Stimulated activated CD4-positive, alpha-beta T cell treated with anti-CD3 and anti-CD28 coated beads, TNF-alpha, amount 100 ng/mL, for 48 hours (primary cell): ENCODE data around the gene PHF5A.

Experiments
- DNase-seq, 3 donors: peaks; one replicate each; pipeline ENCODE4 v3.0.0-alpha.2; 2020; ENCODE audit warnings: low read depth in 3 of 3

The PHF5A gene, protein sequence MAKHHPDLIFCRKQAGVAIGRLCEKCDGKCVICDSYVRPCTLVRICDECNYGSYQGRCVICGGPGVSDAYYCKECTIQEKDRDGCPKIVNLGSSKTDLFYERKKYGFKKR

DNA sequence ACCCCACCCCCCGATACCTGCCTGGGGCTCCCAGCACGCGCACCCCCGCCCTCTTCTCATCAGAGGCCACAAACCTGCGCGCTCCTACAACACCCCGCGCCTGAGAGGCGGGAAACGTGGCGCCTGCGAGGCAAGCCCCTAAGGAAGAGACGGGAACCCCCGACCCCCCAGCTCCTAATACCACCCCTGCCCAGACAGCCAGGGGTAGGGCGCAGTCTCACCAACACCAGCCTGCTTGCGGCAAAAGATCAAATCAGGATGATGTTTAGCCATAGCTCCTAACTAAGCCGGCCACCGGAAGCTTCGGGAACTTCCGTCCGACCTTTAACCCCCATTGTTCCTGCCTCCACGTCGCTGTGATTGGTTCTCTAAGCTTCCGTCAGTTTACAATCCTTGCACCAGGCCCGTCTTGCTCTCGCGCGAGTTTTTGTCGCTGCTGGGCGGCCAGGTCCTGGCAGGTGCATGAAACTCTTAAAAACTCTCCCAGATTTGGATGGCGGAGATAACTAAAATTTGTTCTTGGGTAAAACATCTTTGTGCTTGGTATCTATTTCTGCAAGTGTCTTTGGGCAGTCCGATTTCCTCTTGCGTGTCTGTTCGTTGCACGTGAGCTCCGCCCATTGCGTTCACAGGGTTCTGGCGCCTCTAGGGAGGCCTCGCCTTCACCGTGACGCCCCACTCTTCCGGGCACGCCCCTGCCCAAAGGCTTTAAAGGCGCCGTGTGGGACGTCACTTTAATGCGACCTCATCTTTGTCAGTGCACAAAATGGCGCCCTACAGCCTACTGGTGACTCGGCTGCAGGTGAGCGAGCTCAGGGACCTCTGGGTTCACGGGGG lies at the start of gene PHF5A, which contains the start of gene ACO2:
PHF5A (minus strand) TSS at position 312 of the 837 bp plus-strand sequence; CDS start at position 273, 39 bp downstream.
ACO2 (plus strand) TSS at position 737 of the 837 bp plus-strand sequence; CDS start at position 767, 30 bp downstream.
- peak; percentile 95 to 98 (median 98) for DNase-seq

DNA sequence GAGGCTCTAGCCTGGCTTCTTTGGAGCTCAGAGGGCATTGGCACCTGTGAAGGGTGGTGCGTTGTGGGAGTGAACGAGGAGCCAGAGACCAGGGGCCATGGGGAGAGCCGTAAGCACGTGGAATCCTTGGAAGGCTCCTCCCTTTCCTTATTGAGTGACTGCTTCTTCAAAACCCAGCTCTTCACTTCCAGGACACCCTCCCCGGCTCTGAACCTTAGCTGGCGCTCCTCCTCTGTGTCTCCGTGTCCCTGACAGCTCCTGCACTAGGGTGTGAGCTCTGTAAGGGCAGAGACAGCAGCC lies 49.5 kb upstream of the PHF5A start:
- no peak for DNase-seq

DNA sequence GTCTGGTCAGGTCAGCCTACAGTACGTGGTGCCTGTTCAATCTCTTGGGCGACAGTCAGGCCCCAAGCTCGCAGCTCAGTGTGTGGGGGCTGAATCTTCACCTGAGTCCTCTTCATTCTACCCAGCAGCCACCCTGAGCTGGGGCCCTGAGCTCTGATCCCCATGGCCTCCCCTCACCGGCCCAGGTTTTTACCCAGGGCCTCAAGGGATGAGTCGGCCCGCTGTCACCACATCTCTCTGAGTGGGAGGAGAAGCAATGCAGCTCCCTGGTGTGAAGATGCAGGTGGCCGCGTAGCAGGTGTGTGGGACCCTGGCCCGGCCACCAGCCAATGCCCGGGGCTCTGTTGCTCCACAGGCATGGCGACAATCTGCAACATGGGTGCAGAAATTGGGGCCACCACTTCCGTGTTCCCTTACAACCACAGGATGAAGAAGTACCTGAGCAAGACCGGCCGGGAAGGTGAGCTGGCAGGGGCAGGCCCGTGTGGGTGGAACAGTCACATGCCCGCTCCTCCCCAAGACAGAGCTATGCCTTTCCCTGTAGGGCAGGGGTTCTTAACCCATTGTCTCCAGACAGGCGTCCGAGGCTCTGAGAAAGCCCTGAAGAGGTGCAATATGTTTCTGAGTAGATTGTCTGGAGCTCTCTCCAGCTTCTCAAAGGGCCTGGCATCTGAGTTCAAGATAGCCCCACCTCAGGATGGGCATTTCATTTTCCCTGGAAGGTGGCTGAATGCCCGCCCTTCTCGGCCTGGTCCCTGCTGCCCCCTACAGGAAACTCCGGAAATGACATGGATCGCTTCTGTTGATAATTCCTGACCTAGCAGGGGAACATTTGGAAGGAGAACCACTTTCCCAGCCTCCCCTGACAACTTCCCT lies 48.9 kb upstream of the PHF5A start:
- DNase-seq = peak in 2 of 3 donors; percentile 40 to 46

DNA sequence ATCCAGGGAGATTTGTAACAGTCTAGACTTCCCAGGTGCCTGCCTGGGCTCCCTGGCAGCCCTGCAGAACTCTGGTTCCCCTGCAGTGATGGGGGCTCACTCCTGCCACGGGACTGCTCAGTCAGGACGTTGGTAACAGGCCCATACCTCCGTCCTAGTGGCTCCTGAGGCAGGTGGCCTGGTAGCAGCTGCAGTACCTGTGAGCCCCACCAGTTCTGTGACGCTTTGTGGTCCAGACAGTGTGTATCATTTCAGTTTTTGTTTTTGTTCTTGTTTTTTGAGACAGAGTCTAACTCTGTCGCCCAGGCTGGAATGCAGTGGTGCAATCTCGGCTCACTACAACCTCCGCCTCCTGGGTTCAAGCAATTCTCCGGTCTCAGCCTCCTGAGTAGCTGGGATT lies 48.0 kb upstream of the PHF5A start:
- DNase-seq = no peak

DNA sequence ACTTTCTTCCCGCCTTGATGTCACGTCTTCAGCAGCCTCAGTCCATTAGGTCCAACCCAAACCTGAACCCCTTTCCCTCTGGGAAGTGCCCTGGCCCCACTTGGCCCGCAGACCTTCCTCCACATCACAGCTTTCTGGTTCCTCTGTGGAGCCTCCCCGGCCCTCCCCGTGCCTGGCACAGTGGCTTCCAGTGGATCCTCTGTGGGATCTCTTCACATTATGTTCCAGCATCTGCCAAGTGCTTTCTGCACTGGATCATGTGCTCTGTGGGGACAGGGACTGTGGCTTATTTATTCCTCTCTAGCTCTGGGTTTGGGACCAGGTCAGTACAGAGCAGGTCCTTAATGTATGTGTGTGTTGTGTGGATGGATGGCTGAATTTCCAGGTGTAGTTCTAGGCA lies 44.9 kb upstream of the PHF5A start:
- DNase-seq = no peak

DNA sequence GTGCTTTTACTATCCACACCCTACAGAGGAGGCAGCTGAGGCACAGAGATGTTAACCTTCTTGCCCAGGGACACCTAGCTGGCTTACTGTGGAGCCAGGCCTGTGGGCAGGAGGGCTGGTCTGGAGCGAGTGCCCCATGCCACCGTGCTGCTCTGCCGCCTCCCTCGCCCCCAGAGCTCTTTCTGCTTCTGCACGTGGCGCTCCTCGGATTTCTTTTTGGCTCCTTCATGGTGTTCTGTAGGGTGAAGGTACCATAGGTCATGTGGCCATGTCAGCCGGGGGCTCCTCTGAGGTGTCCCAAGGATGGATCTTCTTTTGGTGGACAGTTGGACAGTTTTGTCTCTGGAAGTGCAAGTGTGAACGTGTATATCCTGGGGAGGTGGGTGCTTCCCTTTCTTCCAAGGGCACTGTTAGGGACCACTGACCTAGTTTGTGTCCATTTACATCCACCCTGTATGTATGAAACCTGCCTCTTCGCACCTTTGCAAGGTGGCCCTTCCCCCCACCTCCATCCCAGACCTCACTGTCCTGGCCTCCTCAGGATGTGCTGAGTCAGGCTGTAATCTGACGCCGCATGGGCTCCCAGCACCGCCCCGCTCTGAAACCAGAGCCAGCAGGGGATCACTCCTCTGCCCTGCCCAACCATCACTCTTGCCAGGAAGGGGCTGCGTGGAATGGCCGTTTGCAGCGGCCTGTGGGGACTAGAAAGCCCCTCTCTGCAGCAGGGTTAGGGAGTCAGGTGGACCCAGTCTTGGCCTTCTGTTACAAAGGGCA lies 44.1 kb upstream of the PHF5A start:
- no peak for DNase-seq

DNA sequence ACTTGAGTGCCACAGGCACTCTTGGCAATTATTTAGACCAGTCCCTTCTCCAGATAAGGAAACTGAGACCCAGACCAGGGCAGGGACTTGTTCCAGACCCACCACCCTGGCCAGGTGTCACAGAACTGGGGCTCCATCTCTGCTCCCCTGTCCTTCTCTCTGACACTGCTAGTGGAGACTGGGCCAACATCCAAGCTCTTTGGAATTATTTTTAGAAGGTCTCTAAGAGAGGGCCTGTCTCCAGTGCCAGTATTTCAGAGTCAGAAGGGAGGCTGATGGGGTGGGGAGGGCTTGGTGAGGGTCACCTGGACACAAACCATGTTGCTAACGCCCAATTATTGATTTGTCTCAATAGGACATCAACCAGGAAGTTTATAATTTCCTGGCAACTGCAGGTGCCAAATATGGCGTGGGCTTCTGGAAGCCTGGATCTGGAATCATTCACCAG lies 43.1 kb upstream of the PHF5A start:
- DNase-seq = no peak

DNA sequence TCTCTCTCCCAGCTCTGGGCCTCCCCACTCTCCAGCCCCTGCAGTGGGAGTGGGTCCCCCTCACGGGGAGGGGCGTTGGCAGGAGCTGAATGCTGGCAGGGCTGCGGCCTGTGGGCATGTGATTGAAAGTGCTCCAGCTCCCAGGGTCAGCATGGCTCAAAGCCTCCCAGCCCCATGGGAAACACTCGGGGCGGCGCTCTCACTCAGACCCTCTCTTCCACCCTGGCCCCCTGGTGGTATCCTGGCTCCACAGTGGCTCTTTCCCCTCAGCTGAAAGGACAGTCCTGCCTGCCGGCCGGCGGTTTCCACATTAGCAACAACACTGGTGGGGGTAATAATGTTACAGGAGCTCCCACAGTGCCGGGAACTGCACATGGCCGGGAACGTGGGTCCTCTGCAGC lies 40.3 kb upstream of the PHF5A start:
- no peak for DNase-seq

DNA sequence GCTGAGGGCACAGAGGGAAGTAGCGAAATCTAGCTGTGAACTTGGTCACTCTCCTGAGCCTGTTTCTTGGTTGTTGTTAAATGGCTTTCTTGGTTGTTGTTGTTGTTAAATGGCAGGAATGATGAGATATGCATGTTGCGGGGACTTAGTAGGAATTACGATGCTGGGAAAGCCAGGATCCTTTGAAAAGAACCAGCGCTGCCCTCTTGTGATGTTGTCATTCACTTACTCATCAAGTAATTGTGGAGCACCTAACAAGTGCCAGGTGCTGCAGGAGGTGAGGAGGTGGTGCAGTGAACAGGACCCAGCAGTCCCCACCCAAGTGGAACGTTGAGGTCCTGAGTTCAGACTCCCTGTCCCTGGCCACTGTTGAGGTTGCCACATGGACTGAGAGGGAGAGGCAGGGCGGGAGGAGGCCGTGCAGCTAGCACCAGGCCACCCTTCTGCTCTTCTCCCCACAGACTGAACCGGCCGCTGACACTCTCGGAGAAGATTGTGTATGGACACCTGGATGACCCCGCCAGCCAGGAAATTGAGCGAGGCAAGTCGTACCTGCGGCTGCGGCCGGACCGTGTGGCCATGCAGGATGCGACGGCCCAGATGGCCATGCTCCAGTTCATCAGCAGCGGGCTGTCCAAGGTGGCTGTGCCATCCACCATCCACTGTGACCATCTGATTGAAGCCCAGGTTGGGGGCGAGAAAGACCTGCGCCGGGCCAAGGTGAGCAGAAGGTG lies 39.0 kb upstream of the PHF5A start:
- DNase-seq = no peak

DNA sequence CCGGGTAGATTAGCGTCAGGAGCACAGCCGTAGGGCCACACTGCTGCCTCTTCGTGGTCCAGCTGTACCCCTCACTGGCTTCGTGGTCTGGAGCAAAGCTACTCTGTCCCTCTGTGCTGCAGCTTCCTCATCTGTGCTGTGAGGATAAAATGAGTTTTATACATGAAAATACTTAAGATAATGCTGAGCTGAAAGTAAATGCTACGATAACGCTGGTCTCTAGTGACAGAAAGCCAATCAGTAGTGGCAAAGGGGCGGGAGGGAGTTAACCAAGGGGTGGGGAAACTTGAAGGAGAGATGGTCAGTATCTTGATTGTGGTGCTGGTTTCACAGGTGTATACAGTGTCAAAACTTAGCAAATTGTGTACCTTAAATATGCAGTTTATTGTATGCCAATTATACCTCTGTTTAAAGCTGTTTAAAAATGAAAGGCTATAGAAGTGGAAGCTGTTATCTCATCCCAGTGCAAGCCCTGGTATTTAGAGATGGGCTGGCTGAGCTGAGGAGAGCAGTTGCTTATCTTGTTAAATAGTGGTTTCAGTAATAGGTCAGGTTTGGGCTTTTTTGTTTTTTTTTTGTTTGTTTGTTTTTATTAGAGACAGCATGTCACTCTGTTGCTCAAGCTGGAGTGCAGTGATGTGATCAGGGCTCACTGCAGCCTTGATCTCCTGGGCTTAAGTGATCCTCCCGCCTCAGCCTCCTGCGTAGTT lies 37.2 kb upstream of the PHF5A start:
- DNase-seq = no peak

DNA sequence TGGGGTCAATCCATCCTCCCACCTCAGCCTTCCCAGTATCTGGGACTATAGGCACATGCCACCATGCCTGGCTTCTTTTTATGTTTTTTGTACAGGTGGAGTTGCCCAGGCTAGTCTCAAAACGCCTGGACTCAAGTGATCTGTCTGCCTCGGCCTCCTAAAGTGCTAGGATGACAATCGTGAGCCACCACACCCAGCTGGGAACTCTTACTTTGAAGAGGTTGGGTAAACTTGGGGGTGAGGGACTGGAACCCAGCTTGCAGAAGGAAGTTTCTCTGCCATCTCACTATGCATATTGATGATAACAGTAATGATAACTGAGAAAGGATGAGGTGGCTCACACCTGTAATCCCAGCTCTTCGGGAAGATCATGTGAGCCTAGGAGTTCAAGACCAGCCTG lies 36.3 kb upstream of the PHF5A start:
- DNase-seq = no peak

DNA sequence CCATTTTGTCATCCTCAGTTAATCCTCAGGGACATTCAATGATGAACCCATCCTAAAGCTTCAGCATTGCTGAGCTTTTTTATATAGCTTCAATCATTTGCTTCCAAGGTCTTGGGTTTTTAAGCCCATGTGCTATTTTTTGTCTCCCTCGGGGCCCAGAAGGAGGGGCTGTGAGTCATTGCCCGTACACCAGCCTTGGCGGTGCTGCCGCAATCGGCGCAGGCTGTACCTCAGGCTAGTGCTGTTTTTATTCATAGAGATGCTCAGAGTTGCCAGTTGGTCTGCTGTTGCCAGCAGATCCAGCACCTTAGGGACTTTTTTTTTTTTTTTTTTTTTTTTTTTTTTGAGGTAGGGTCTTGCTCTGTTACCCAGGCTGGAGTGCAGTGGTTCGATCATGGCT lies 35.9 kb upstream of the PHF5A start:
- no peak for DNase-seq

DNA sequence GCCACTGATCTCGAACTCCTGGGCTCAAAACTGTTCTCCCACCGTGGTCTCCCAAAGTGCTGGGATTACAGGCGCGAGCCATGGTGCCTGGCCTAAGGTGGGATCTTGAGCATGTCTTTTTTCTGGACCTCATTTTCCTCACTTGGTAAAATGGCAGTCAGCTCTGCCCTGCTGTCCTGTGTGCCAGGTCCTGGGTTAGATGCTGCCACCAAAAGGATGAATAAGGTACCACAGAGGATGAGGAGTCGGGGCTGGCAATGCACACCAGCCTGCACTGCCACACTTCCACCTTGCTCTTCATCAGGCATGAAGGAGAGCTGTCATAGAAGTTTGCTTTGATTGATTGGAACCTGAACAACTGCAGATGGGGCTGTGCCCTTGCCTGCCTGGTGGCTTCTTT lies 32.7 kb upstream of the PHF5A start:
- DNase-seq = no peak

DNA sequence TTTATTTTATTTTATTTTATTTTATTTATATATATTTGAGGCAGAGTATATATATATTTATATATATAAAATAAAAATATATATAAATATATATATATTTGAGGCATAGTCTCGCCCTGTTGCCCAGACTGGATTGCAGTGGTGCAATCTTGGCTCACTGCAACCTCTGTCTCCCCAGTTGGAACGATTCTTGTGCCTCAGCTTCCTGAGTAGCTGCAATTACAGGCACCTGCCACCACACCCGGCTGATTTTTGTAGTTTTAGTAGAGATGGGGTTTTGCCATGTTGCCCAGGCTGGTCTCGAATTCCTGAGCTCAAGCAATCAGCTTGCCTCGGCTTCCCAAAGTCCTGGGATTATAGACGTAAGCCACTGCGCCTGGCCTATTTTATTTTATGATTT lies 31.8 kb upstream of the PHF5A start:
- DNase-seq = no peak

DNA sequence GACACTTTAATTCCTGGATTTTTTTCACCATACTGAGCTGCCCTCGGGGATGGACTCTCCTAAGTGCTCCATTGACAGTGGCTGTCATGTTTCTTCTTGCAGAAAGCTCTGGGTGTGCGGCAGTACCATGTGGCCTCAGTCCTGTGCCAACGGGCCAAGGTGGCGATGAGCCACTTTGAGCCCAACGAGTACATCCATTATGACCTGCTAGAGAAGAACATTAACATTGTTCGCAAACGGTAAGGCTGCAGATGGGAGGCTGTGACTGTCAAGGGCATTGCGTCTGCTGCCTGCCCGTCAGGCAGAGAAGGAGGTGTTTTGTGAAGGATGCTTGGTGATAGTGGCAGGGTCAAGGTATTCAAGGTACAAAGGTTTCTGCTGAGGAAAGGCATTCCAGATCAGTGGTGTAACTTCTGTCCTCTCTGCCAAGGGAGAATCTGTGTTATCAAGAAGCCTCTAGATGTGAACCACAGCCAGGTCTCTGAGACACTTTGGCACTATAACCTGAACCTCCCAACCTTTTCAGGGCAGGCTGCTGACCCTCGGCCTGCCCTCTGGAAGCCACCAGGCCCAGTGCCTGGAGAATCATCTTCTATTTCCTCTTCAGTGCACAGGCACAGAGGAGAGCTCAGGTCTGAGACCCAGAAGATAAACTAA lies 31.3 kb upstream of the PHF5A start:
- DNase-seq = no peak

DNA sequence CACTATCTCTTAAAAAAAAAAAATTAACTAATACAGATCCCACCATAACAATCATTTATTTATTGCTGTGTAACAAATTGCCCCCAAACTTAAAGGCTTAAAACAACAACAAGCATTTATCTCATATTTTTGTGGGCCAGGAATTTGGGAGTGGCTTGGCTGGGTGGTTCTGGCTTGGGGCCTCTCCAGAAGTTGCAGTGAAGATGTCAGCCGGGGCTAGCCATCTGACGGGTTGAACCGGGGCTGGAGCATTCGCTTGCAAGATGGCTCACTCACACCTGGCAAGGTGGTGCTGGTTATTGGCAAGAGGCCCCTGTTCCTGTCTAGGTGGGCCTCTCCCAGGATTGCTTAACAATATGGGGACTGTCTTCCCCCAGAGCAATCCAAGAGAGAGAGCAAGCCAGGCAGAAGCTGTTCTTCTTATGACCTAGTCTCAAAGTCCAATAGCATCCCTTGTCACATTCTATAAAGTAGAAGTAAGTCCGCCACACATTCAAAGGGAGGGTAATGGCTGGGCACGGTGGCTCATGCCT lies 29.9 kb upstream of the PHF5A start:
- DNase-seq = no peak

DNA sequence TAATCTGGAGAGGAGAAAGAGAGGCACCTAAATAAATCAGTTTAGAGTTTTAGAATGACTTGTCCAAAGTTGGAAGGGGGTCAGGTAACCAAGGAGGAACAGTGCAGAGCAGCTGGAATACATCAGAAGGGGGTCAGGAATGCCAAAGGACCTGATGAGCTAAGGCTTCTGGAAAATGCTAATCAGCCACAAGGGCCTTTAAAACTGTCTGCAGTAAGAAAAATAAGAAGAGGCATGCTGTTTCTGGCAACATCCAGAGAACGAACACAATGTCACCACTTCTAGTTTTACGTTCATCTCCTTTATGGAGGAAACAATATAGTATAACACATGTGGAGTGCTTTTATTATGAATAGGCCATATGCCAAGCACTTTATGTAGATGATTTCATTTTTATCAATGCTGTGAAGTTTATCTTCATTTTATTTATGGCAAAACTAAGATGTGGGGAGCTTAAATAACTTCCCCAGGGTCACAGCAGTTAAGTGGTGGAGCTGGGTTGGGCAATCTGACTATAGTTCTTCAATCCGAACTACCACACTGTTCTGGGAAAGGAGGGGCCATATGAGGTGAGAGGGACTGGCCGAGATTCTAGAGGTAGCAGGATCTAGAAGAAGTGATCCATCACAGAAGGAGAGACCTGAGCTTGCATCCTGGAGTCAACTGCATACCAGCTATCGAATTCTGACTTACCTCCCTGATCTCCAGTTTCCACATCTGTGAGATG lies 23.0 kb upstream of the PHF5A start:
- no peak for DNase-seq

DNA sequence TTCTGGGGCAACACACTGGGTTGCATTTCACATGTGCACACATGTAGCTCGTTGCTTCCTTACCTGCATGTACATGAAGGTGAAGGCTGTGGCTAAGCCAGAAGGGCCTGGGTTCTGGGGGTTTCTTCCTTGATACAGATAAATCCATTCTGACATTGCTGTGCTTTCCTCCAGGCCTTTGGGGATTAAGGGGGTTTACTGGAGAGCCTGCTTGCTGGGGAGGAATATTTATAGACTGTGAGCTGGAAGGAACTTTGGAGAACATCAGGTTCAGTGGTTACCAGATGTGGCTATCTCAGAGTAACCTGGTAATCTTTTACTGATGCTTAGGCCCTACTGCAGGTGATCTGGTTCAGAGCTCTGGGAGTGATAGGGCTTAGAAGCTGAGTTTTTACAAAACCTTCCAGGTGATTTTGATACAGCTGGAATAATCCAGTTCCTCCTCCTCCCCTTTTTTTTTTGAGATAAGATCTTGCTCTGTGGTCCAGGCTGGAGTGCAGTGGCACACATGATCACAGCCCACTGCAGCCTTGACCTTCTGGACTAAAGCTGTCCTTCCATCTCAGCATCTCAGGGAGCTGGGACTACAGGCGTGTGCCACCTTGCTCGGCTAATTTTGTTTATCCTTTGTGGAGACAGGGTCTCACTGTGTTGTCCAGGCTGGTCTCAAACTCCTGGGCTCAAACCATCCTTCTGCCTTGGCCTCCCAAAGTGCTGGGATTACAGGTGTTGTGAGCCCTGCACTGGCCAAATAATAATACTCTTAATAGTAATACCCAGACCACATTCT lies 20.3 kb upstream of the PHF5A start:
- DNase-seq = no peak
